GM13976 (cell line): ENCODE data around the gene LCT.
"Not testable (repeated sequence)": the region's sequence is repeated elsewhere in the genome, so short reads cannot be mapped to it uniquely, and the experiment has no call there.

Source experiments
- DNase-seq: peaks from one replicate; pipeline ENCODE4 v3.0.0; 2012; ENCODE audit warnings: low spot score
- CTCF ChIP-seq: IDR thresholded peaks from 2 replicates; pipeline ENCODE4 v1.5.1; 2012; ENCODE audit warnings: borderline replicate concordance, mild to moderate bottlenecking; ENCODE audit not compliant: insufficient read depth; ENCODE audit errors: extremely low read depth, missing control alignments, control extremely low read depth
- in situ Hi-C: fragments of 300-500 bp; cut with MboI; formaldehyde crosslinking; loops from one replicate; pipeline ENCODE4 v1.12.0; 2022; ENCODE audit warnings: low sequenced_read_pairs, mixed read lengths, inconsistent platforms; ENCODE audit not compliant: unreplicated experiment

The LCT gene

GRCh38 chr2:135799738-135800137 is 37.2 kb downstream of the LCT start:
- no peak for TF ChIP-seq CTCF
- in situ Hi-C loops: no loop called here
- no peak for DNase-seq

- TF ChIP-seq CTCF: no peak
- DNase-seq: no peak
- in situ Hi-C loops: no loop called here
Measured at GRCh38 chr2:135798762-135799161, 38.2 kb downstream of the LCT start.

- no peak for TF ChIP-seq CTCF
- in situ Hi-C loops: no loop called here
- no peak for DNase-seq
Measured at GRCh38 chr2:135798275-135798705, 38.7 kb downstream of the LCT start.

- DNase-seq: peak; percentile 87
- in situ Hi-C loops: no loop called here
- peak; percentile 92 for TF ChIP-seq CTCF
Measured at GRCh38 chr2:135797497-135798274, 39.3 kb downstream of the LCT start.

GRCh38 chr2:135796606-135797005 is 40.4 kb downstream of the LCT start:
- in situ Hi-C loops: no loop called here

GRCh38 chr2:135795641-135796040 is 41.3 kb downstream of the LCT start:
- DNase-seq, in situ Hi-C loops: not testable (repeated sequence)

More at GRCh38 chr2:135796606-135797005, 40.4 kb downstream of the LCT start:
- TF ChIP-seq CTCF: no peak
- DNase-seq: no peak

- no peak for DNase-seq
- no peak for TF ChIP-seq CTCF
- in situ Hi-C loops: no loop called here
Measured at GRCh38 chr2:135792401-135793150, 44.4 kb downstream of the LCT start.
